Renal cortical epithelial cell (primary cell): ENCODE data around the gene PTP4A2. TPM values are rescaled to one million over a fixed set of nuclear protein-coding genes. Genes with fewer than 3 reads are reported as not detected.

Source experiments
- DNase-seq: peaks from one replicate; pipeline ENCODE4 v3.0.0-alpha.2; 2011; ENCODE audit warnings: low read depth
- total RNA-seq: library from RNA; depleted of rRNA; stranded (reverse); fragments of >200 nt; gene quantifications from 2 replicates; pipeline ENCODE4 v1.2.3, GENCODE V29; 2014

The PTP4A2 gene
- 206 and 356 TPM in 2 replicates for total RNA-seq

- DNase-seq: peak; percentile 81
These were observed at the start of gene PTP4A2 for GRCh38 chr1:31938184-31938975. Gene PTP4A2 (minus strand): TSS chr1:31938368. CDS start chr1:31919065, 19,303 bp downstream.

DNA sequence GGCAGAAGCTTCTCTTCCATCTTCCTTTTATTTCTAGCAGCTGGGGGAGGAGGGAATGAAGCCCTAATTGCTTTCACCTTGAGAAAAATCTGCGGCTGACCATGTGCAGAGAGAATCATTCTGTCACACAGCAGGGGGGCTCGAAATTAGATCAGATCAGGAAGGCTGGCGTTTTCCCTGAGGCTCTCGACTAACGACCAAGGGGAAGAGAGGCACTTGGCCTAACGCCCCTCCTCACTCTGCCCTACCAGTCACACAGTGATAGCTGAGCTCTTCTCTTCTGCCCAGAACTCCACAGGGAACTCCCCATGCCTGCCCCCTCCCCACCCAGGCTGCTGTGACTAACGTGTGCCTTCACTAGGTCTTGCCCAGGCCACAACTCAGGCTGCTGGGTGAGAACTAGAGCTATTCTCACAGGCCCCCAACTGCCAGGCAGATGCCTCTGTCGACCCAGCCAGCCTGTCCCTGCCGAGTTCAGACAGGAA is 49.0 kb upstream of the PTP4A2 start:
- no peak for DNase-seq

- no peak for DNase-seq
These were observed 47.3 kb upstream of the PTP4A2 start for GRCh38 chr1:31985430-31985829.

DNA sequence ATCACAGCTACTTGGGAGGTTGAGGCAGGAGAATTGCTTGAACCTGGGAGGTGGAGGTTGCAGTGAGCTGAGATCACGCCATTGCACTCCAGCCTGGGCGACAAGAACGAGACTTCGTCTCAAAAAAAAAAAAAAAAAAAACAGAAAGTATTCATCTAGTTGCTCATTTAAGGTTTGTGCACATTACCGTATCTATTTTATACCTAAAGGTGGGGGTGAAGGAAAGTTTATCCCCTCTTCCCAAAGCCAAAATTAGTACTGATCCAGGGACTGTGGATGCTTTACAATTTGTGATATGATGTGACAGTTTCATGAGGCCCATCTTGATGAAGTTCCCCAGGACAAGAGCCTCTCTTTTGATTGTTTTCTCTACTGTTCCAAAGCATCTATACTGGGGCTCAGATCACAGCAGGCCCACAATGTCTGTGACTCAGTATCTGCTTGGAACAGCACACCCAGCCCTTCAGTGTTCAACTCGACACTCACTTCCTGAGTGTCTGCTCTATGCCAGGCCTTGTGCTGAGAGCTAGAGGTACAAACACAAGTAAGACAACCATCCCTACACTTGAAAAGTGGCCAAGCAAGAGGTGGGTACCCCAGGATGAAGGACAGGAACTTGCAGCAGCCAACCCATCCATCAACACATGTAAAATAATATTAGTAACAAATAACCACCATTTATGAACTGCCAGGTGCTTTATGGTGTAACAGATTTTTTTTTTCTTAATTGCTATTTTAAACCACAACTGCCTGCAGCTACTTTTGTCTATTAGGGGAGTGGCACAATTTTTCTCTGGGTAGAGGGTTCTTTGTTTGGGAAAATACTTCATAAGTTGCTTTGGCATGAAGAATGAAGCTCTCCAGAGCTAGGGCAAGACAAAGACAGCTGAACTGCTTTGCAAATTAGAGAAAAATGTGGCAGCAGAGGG is 46.5 kb upstream of the PTP4A2 start:
- DNase-seq: peak; percentile 19

DNA sequence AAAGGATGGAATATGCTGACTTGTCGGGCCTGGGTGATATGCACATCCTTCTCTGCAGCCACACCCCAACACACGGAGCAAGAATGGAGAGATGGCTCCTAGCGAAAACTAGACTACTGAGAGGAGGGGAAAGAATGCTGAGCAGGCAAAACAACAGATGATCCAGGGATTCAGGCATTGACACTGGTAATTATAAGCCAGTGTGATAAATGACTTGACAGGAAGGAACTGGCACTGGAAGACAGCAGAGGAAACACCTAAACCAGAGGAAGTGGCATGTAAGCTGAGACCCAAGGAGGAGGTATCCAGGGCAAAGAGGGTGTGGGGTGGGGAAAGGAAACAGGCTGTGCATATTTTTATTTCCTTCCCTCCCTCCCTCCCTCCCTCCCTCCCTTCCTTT is 43.8 kb upstream of the PTP4A2 start:
- DNase-seq: peak; percentile 32

- no peak for DNase-seq
These were observed 43.3 kb upstream of the PTP4A2 start for GRCh38 chr1:31981456-31981839.

DNA sequence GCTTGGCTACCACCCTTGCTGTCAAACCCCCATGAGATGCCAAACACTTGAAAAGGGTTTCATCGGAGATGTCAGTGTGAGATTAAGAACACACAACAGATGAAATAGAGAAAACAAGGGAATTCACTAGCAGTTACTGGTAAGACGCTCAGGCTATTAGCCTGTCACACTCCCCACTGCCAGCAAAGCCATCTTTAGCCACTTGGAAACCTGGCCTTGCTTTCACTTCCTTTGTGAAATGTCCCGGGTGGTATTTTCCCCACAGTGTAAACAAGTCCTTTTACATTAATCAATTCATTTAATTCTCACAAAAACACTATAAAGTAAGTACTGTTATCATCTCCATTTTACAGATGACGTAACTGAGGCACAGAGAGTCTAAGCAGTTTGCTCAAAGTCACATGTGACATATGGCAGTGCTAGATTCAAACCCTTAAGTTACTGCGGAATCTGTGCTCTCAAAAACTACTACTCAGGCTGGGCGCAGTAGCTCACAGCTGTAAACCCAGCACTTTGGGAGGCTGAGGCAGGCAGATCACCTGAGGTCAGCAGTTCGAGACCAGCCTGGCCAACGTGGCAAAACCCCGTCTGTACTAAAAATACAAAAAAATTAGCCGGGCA is 42.8 kb upstream of the PTP4A2 start:
- no peak for DNase-seq

DNA sequence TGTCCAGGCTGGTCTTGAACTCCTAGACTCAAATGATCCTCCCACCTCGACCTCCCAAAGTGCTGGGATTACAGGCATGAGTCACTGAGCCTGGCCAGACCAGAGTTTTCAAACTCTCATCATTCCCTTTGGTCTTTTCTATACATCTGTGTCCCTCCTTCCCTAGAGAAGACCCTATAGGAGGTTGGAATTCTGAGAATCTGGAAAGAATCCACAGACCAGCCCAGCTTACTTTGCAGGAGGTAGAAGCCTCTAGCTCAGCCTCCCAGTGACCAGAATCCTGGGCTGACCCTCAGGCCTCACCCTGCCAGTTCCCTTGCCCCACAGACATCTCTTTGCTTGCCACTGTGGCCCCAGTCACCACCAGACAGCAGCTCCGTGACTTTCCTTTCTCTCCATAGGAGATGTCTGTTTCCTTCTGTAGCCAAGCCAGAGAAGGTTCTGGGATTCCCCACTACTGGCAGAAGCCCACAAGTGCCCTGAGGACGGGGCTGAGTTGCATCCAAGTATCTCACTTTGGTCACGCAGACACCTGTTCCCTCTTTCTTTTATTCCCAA is 40.8 kb upstream of the PTP4A2 start:
- no peak for DNase-seq

GRCh38 chr1:31977385-31978131 is 39.4 kb upstream of the PTP4A2 start:
- peak; percentile 33 for DNase-seq

DNA sequence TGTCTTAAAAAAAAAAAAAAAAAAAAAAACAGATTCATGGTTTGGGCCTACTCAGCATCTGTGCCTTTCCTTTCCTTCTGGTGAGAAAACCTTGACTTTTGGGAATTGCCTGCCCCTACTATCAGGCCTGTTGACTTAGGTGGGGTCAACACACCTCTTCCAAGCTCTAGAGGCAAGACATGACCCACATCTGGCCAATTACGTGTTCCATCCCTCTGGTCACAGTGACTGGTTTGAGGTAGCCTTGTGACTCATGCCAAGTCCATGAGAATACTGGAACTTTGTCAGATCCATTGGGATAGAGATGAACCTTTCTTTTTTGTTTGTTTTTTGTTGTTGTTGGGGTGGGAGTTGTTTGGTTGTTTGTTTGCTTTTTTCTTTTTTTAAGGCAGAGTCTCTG is 38.2 kb upstream of the PTP4A2 start:
- peak; percentile 66 for DNase-seq

DNA sequence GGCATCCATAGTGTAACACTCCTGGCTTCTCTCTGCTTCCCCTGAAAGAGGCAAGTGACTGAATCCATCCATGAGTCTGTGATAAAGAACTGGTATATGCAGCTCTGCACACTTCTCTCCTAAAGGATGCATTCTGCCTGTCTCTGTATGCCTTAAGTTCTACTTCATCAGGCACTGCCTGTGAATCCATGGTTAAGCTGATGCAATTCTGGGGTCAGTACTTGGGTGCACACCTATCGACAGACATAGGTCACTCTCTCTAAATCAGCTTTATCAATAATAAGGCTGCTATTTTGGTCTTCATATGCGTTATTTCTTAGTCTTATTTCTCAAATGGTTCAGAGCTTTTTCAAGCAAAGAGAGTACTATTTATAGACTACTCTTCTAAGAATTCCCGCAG is 32.7 kb upstream of the PTP4A2 start:
- no peak for DNase-seq

GRCh38 chr1:31961536-31961935 is 23.4 kb upstream of the PTP4A2 start:
- no peak for DNase-seq

- DNase-seq: no peak
These were observed 21.6 kb upstream of the PTP4A2 start for GRCh38 chr1:31959521-31960340.

- DNase-seq: no peak
These were observed 19.8 kb upstream of the PTP4A2 start for GRCh38 chr1:31957701-31958674.

DNA sequence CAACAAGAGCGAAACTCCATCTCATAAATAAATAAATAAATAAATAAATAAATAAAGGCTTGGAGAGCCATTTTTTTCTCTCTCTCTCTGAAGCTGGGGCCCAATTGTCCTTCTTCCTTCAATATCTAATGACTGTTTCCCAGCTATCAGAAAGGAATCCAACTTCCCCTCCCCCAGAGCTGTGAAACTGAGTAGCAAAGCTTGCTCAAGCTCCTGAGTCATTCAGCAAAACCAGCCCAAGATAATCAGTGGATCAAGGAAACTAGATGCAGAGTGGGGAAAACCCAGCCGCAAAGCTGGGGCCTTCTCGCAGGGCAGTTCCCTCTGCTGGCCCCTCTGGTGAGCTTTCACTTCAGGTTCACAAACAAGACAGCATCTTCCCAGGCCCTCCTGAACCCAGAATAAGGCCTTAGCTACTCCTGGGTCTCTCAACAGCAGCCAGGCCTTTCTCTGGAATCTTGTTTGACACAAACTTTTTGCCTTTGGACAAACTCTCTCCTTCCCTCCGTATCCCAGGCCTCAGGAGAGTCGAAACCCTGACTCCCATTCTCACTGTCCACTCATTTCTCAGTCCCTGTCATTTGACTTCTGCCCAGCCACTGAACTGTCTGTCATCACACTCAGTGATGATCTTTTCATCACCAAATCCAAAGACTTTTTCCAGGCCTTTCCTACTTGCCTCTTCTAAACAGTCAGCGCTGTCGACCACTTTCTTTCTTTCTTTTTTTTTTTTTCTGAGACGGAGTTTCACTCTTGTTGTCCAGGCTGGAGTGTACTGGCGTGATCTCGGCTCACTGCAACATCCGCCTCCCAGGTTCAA is 18.0 kb upstream of the PTP4A2 start:
- peak; percentile 99 for DNase-seq

- DNase-seq: peak; percentile 92
These were observed 16.6 kb upstream of the PTP4A2 start for GRCh38 chr1:31954607-31955283.

DNA sequence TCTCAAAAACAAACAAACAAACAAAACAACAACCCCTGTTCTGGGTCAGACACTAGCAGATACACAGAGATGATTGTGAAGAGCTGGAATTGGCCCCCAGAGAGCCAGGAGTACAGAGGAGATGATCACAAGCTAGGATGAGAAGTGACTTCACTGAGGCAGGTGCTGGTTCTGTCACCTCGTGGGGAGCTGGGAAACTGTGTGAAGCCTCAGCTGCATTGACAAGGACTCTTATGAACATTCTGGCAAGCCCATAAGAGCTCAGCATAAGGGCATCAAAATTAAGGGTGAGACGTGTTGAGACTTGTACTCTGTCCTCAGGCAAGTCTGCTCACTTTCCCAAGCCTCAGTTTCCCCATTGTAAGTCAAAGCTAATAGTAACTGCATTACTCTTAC is 14.7 kb upstream of the PTP4A2 start:
- no peak for DNase-seq

- DNase-seq: no peak
These were observed 13.1 kb upstream of the PTP4A2 start for GRCh38 chr1:31951276-31951675.
